SIG-M5 treated with dmso at 0.1 percent for 504 hours (cell line): ENCODE results near the gene BOLA3.
"Not testable (repeated sequence)": the region's sequence is repeated elsewhere in the genome, so short reads cannot be mapped to it uniquely, and the experiment has no call there.

Experiments used
- DNase-seq: peaks from one replicate; lab custom pipeline; 2025; ENCODE audit not compliant: unreplicated experiment; lab: John Stamatoyannopoulos, UW

Gene BOLA3

GRCh38 chr2:74147727-74148456 lies at the start of gene BOLA3:
Gene BOLA3, minus strand, starts transcription at chr2:74147912. Its CDS starts 38 bp downstream, at chr2:74147874.
- peak; percentile 86 for DNase-seq

GRCh38 chr2:74197049-74197448 lies 49.3 kb upstream of the BOLA3 start:
- DNase-seq, result no peak

GRCh38 chr2:74194799-74195198 lies 47.1 kb upstream of the BOLA3 start:
- no peak for DNase-seq

GRCh38 chr2:74191596-74192380 lies 44.1 kb upstream of the BOLA3 start:
- DNase-seq, result no peak

- no peak for DNase-seq
Measured at GRCh38 chr2:74188696-74189095, 41.0 kb upstream of the BOLA3 start.

GRCh38 chr2:74188018-74188601 lies 40.4 kb upstream of the BOLA3 start:
- no peak for DNase-seq

- DNase-seq, result not testable (repeated sequence)
Measured at GRCh38 chr2:74186706-74187105, 39.0 kb upstream of the BOLA3 start.

GRCh38 chr2:74186038-74186437 lies 38.3 kb upstream of the BOLA3 start:
- DNase-seq, result peak; percentile 97

- no peak for DNase-seq
Measured at GRCh38 chr2:74183878-74184277, 36.2 kb upstream of the BOLA3 start.

GRCh38 chr2:74181739-74182138 lies 34.0 kb upstream of the BOLA3 start:
- DNase-seq, result peak; percentile 99

GRCh38 chr2:74179063-74179865 lies 31.6 kb upstream of the BOLA3 start:
- no peak for DNase-seq

- DNase-seq, result peak; percentile 99
Measured at GRCh38 chr2:74178211-74179062, 30.7 kb upstream of the BOLA3 start, which contains the start of gene MOB1A. Gene MOB1A, minus strand, starts transcription at chr2:74178879. Its CDS starts 205 bp downstream, at chr2:74178674.

- no peak for DNase-seq
Measured at GRCh38 chr2:74177696-74178095, 30.0 kb upstream of the BOLA3 start.

- no peak for DNase-seq
Measured at GRCh38 chr2:74174909-74175308, 27.2 kb upstream of the BOLA3 start.

- no peak for DNase-seq
Measured at GRCh38 chr2:74168739-74169138, 21.0 kb upstream of the BOLA3 start.

- DNase-seq, result no peak
Measured at GRCh38 chr2:74164761-74165160, 17.0 kb upstream of the BOLA3 start.

GRCh38 chr2:74162951-74163350 lies 15.2 kb upstream of the BOLA3 start:
- no peak for DNase-seq

- no peak for DNase-seq
Measured at GRCh38 chr2:74155830-74156229, 8.1 kb upstream of the BOLA3 start.

GRCh38 chr2:74152954-74153353 lies 5.2 kb upstream of the BOLA3 start:
- no peak for DNase-seq
